Limb (tissue), 2 donors: ENCODE results near the gene PDE4D.
"Not testable (repeated sequence)": the region's sequence is repeated elsewhere in the genome, so short reads cannot be mapped to it uniquely, and the experiment has no call there.

Experiments
- DNase-seq, 2 donors: peaks; one replicate each; pipeline ENCODE4 v3.0.0-alpha.2; 2016; ENCODE audit errors: extremely low spot score in 2 of 2

Gene PDE4D

GRCh38 chr5:59709846-59710245 is 183.7 kb downstream of the PDE4D start:
- no peak for DNase-seq

GRCh38 chr5:59709346-59709821 is 184.1 kb downstream of the PDE4D start:
- DNase-seq = no peak

GRCh38 chr5:59704936-59705335 is 188.6 kb downstream of the PDE4D start:
- peak in 1 of 2 donors; percentile 32 for DNase-seq

GRCh38 chr5:59703789-59704188 is 189.7 kb downstream of the PDE4D start:
- no peak for DNase-seq

GRCh38 chr5:59698207-59699178 is 195.0 kb downstream of the PDE4D start:
- DNase-seq = no peak

- DNase-seq = no peak
These were observed 199.1 kb downstream of the PDE4D start for GRCh38 chr5:59694411-59694810.

GRCh38 chr5:59693492-59694309 is 199.8 kb downstream of the PDE4D start:
- no peak for DNase-seq

GRCh38 chr5:59685793-59686192 is 207.7 kb downstream of the PDE4D start:
- peak in 1 of 2 donors; percentile 47 for DNase-seq

GRCh38 chr5:59685191-59685530 is 208.4 kb downstream of the PDE4D start:
- no peak for DNase-seq

- no peak for DNase-seq
These were observed 208.9 kb downstream of the PDE4D start for GRCh38 chr5:59684388-59685190.

GRCh38 chr5:59683311-59683710 is 210.2 kb downstream of the PDE4D start:
- DNase-seq = no peak

- no peak for DNase-seq
These were observed 211.0 kb downstream of the PDE4D start for GRCh38 chr5:59682542-59682941.

- no peak for DNase-seq
These were observed 214.6 kb downstream of the PDE4D start for GRCh38 chr5:59678943-59679342.

GRCh38 chr5:59674763-59675162 is 218.8 kb downstream of the PDE4D start:
- DNase-seq = no peak

- DNase-seq = peak in 1 of 2 donors; percentile 86
These were observed 220.0 kb downstream of the PDE4D start for GRCh38 chr5:59673438-59674058.

GRCh38 chr5:59666440-59667068 is 227.0 kb downstream of the PDE4D start:
- DNase-seq = no peak

- not testable (repeated sequence) for DNase-seq
These were observed 227.7 kb downstream of the PDE4D start for GRCh38 chr5:59665832-59666203.

GRCh38 chr5:59665086-59665831 is 228.3 kb downstream of the PDE4D start:
- DNase-seq = no peak

- no peak for DNase-seq
These were observed 231.4 kb downstream of the PDE4D start for GRCh38 chr5:59661954-59662615.
